ENCODE results near the gene PPP1R7.

- TF ChIP-seq CTCF (IDR thresholded peaks at IDR 0.05; ENCODE audit: low read depth, low read length, missing input control) (no peak), FOXA1 (IDR thresholded peaks at IDR 0.05) (no peak), MAX (IDR thresholded peaks at IDR 0.05) (no peak), EGR1 (IDR thresholded peaks at IDR 0.05; ENCODE audit: low read depth in 2 of 2) (no peak), GABPA (IDR thresholded peaks at IDR 0.05 in 1 of 2, conservative IDR thresholded peaks at IDR 0.05 in 1 of 2) (no peak), HNF4A (conservative IDR thresholded peaks at IDR 0.05) (no peak), JUND (IDR thresholded peaks at IDR 0.05) (no peak), SP1 (IDR thresholded peaks at IDR 0.05) (no peak), TAF1 (conservative IDR thresholded peaks at IDR 0.05) (no peak)
- TF ChIP-seq, protein P1, sequence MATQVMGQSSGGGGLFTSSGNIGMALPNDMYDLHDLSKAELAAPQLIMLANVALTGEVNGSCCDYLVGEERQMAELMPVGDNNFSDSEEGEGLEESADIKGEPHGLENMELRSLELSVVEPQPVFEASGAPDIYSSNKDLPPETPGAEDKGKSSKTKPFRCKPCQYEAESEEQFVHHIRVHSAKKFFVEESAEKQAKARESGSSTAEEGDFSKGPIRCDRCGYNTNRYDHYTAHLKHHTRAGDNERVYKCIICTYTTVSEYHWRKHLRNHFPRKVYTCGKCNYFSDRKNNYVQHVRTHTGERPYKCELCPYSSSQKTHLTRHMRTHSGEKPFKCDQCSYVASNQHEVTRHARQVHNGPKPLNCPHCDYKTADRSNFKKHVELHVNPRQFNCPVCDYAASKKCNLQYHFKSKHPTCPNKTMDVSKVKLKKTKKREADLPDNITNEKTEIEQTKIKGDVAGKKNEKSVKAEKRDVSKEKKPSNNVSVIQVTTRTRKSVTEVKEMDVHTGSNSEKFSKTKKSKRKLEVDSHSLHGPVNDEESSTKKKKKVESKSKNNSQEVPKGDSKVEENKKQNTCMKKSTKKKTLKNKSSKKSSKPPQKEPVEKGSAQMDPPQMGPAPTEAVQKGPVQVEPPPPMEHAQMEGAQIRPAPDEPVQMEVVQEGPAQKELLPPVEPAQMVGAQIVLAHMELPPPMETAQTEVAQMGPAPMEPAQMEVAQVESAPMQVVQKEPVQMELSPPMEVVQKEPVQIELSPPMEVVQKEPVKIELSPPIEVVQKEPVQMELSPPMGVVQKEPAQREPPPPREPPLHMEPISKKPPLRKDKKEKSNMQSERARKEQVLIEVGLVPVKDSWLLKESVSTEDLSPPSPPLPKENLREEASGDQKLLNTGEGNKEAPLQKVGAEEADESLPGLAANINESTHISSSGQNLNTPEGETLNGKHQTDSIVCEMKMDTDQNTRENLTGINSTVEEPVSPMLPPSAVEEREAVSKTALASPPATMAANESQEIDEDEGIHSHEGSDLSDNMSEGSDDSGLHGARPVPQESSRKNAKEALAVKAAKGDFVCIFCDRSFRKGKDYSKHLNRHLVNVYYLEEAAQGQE (IDR thresholded peaks at IDR 0.05): no peak
- TF ChIP-seq, protein P2, sequence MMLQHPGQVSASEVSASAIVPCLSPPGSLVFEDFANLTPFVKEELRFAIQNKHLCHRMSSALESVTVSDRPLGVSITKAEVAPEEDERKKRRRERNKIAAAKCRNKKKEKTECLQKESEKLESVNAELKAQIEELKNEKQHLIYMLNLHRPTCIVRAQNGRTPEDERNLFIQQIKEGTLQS (IDR thresholded peaks at IDR 0.05): no peak
Measured at GRCh38 chr2:241185961-241186360, 35.7 kb downstream of the PPP1R7 start.

Data from liver (tissue), 3 donors.